ENCODE measurements around the gene RNF4.

GRCh38 chr4:2489081-2489805 lies 20.3 kb downstream of the RNF4 start:
- TF ChIP-seq, protein P1, sequence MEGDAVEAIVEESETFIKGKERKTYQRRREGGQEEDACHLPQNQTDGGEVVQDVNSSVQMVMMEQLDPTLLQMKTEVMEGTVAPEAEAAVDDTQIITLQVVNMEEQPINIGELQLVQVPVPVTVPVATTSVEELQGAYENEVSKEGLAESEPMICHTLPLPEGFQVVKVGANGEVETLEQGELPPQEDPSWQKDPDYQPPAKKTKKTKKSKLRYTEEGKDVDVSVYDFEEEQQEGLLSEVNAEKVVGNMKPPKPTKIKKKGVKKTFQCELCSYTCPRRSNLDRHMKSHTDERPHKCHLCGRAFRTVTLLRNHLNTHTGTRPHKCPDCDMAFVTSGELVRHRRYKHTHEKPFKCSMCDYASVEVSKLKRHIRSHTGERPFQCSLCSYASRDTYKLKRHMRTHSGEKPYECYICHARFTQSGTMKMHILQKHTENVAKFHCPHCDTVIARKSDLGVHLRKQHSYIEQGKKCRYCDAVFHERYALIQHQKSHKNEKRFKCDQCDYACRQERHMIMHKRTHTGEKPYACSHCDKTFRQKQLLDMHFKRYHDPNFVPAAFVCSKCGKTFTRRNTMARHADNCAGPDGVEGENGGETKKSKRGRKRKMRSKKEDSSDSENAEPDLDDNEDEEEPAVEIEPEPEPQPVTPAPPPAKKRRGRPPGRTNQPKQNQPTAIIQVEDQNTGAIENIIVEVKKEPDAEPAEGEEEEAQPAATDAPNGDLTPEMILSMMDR (IDR thresholded peaks at IDR 0.05), result no peak
- no peak for TF ChIP-seq ZFX (IDR thresholded peaks at IDR 0.05; ENCODE audit: borderline replicate concordance)
